Measurements from ENCODE around the gene MTMR1.

Gene MTMR1

DNA sequence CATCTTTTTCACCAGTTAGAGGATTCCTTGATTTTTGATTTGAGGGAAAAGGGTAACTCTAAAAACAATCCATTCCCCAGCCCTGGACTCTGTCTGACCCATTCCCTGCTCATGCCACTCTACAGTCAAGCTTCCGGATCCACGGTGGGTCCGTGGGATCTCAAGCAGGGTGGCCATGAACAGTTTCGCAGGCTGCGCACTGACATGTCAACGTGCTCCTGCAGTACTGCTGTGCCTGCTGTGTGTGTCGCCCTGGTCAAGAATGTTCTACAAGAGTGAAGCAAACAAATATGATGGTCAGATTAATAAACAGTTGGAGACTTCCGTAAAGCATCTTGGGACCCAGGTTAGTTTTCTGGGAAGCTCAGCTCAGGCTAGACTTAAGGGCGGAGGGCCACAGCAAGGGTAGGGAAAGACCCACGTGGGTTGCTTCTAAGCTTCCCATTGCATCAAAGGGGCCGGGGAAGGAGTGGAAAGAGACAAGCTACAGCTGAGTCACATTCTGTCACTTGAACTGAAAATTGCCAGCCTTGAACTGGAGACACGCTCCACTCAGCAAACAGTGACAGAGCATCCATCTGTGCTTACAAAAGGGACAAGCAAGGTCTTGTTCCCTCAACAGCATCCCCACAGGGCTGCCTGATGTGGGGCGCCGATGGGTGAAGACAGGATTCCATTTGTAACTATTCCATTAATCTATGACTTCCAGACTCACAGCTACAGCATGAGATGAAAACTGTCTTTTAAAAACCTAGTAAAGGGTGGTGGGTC is 81.8 kb downstream of the MTMR1 start:
- DNase-seq (ENCODE audit: low read depth) = no peak
- TF ChIP-seq, protein P1, sequence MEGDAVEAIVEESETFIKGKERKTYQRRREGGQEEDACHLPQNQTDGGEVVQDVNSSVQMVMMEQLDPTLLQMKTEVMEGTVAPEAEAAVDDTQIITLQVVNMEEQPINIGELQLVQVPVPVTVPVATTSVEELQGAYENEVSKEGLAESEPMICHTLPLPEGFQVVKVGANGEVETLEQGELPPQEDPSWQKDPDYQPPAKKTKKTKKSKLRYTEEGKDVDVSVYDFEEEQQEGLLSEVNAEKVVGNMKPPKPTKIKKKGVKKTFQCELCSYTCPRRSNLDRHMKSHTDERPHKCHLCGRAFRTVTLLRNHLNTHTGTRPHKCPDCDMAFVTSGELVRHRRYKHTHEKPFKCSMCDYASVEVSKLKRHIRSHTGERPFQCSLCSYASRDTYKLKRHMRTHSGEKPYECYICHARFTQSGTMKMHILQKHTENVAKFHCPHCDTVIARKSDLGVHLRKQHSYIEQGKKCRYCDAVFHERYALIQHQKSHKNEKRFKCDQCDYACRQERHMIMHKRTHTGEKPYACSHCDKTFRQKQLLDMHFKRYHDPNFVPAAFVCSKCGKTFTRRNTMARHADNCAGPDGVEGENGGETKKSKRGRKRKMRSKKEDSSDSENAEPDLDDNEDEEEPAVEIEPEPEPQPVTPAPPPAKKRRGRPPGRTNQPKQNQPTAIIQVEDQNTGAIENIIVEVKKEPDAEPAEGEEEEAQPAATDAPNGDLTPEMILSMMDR (conservative IDR thresholded peaks at IDR 0.05; ENCODE audit: low read length) = no peak

DNA sequence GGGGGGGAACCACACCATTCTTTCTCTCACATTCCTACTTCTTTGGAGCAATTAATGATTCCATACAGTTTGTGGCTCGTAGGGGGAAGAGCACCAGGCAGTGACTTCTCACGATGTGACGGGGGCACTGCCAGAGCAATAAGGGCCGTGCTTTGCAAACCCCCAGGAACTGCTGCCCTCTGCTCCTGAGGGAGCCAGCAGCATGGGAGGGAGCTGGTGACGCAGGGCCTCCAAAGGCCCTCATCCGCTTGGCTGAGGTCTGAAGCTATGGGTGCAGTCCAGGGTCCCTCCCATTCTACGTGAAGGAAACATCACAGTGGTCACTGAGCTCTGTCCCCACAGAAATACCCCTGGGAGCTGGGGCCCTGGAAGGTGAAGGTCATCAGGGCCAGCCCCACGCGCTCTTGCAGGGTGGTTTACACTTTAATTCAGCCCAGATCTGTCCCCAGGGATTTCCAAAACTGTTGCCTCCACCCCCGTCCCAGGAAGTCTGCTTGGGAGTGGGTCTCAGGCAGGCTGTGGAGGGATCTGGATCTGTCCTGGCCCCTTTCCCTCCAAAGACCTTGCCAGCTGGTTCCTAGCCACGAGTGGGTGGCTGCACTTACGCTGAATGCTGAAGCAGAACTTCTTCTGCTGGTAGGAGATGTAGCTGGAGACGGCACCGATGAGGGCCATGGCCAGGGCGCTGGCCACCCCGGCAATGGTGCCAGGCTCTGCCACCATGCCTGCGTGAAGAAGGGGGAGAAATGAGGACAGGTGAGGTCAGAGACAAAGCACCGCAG is 82.6 kb downstream of the MTMR1 start:
- H3K4me3 ChIP-seq (ENCODE audit: low read length) = no peak overlapping the region
- no peak for DNase-seq (ENCODE audit: low read depth)
- TF ChIP-seq, protein P1 (conservative IDR thresholded peaks at IDR 0.05; ENCODE audit: low read length) = no peak

More for the DNA sequence above, 81.8 kb downstream of the MTMR1 start:
- no peak overlapping the region for H3K4me3 ChIP-seq (ENCODE audit: low read length)

DNA sequence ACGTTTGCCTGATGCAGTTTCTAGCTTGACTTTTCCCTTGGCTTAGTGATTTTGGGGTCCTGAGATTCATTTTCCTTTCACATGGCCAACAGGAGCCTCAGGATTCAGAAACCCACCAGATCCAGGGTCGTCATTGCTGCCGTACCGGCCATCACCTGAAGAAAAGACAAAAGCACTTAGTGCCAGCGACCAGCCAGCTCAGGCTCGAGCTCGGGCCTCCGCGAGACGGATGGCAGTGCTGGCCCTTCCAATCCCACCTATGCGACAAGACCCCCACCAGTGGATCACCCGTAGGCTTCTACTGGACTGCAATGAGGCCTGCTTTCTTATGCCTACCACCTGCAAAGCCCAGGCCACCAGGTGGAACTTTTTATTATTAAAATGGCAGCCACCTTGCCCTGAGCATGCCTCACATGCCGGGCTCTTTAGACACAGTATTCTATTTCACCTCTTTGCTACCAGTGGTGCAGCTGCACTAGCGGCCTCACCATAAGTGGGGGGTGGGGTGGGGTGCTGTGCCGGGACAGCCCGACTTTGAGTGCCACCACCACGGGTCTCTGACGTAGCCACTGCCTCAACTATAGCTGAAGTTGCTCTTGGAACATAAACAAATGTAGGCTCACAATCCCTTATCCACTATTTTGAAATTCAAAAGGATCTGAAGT is 84.3 kb downstream of the MTMR1 start:
- no peak overlapping the region for H3K4me3 ChIP-seq (ENCODE audit: low read length)
- DNase-seq (ENCODE audit: low read depth) = no peak
- TF ChIP-seq, protein P1 (conservative IDR thresholded peaks at IDR 0.05; ENCODE audit: low read length) = no peak

DNA sequence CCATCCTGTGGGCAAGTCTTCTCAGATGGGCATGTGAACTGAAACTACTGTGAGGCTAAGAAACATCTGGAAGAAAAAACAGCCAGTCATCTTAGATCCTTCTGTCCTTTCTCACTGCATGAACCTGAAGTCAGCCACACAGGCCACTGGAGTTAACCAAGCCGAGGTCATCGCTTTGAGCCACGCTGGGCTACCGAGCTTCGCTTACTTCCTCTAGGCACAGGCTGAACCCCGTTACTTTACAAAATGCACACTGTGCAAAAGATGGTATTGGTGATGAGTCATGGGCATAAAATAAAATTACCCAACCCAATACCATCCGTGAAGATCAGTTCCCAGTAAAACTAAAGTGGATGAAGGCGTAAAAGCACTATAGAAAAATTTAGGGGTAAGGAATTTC is 86.2 kb downstream of the MTMR1 start:
- TF ChIP-seq, protein P1 (conservative IDR thresholded peaks at IDR 0.05; ENCODE audit: low read length) = no peak
- no peak overlapping the region for H3K4me3 ChIP-seq (ENCODE audit: low read length)
- no peak for DNase-seq (ENCODE audit: low read depth)

DNA sequence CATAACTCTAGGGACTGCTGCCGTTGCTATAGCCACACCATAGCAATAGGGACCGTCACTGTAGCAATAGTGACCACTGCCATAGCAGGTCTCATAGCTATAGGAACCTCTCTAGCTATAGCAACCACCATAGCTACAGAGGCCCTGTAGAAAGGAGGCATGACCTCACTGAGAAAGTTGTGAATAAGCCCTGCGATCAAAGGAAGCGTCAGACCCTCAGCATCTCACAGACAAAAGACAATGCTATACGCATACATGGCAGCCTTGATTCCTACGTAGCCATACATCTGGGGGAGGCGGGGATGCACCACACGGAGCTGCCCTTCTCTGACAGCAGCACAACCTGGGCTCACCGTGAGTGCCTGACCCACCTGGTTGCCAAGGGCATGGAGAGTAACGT is 88.5 kb downstream of the MTMR1 start:
- TF ChIP-seq, protein P1 (conservative IDR thresholded peaks at IDR 0.05; ENCODE audit: low read length) = no peak
- H3K4me3 ChIP-seq (ENCODE audit: low read length) = no peak overlapping the region
- DNase-seq (ENCODE audit: low read depth) = no peak

DNA sequence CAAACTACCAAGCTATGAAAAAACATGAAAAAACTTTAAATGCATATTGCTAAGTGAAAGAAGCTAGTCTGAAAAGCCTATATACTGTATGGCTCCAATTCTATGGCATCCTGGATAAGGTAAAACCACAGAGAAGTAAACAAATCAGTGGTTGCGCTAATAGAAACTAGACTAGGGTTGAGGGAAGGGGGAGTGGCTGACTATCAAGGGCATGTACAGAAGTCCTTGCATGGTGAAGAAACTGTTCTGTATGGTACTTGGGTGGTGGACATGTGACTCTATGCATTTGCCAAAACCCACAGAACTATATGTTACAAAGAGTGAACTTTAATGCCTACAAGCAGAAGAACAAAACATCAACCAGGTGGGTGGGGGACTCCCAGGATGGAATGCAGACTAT is 96.8 kb downstream of the MTMR1 start:
- no peak overlapping the region for H3K4me3 ChIP-seq (ENCODE audit: low read length)
- no peak for DNase-seq (ENCODE audit: low read depth)
- TF ChIP-seq, protein P1 (conservative IDR thresholded peaks at IDR 0.05; ENCODE audit: low read length) = no peak

All from AG10803 (cell line).